ENCODE measurements around the gene CCDC69. TPM values are rescaled to one million over a fixed set of nuclear protein-coding genes. Genes with fewer than 3 reads are reported as not detected.
"Not testable (repeated sequence)": the region's sequence is repeated elsewhere in the genome, so short reads cannot be mapped to it uniquely, and the experiment has no call there.

CCDC69 gene
- total RNA-seq, 1 donor from 2014 or later, result 0.41 TPM

DNA sequence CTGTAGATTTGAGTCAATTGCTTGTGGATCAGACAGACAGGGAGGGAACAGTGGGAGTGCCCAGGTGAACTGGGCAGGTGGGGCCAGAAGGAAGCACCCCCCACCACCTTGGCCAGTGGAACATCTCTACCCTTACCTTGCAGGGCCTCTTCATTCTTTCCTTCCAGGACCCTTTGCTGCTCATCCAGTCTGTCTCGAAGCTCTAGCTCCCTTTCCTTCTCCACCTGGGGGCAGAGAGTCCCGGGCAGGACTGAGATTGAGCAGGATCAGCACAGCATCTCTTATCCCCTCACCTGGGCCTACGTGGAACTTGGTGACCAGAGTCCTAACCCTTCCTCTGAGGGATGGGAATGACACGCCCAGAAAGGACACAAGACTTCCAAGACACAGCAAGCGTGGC, 25.0 kb downstream of the CCDC69 start:
- DNase-seq (ENCODE audit: low spot score in 2 of 2), result no peak
- no peak for FAIRE-seq

DNA sequence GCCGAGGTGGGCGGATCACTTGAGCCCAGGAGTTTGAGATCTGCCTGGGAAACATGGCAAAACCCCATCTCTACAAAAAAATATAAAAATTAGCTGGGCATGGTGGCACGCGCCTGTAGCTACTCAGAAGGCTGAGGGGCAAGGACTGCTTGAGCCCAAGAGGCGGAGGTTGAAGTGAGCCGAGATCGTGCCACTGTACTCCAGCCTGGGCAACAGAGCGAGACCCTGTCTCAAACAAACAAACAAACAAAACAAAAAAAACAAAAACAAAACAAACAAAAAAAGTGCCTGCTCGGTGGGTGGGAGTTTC, 26.6 kb downstream of the CCDC69 start:
- DNase-seq (ENCODE audit: low spot score in 2 of 2); FAIRE-seq: not testable (repeated sequence)

DNA sequence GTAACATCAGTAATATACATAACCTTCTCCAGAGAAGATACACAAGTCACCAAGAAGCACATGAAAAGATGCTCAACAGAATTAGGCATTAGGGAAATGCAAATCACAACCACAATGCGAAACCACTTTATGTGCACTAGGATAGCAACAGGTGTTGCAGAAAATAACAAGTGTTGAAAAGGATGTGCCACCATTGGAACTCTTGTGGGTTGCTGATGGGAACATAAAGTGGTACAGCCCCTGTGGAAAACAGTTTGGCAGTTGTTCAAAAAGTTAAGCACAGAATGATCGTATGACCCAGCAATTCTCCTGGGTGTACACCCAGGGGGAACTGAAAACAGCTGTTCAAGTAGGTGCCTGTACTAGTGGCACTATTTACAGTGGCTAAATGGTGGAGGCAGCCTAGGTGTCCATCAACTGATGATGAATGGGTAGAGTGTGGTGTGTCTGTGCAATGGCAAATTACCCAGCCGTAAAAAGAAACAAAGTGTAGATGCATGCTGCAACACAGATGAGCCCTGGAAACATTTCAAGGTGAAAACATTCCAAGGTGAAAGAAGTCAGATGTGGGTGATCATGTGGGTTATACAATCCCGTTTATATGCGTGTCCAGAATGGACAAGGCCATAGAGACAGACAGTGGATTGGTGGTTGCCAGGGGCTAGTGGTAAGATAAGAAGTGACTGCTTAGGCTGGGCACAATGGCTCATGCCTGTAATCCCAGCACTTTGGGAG, 27.2 kb downstream of the CCDC69 start:
- DNase-seq (ENCODE audit: low spot score in 2 of 2) (no peak), FAIRE-seq (no peak)

DNA sequence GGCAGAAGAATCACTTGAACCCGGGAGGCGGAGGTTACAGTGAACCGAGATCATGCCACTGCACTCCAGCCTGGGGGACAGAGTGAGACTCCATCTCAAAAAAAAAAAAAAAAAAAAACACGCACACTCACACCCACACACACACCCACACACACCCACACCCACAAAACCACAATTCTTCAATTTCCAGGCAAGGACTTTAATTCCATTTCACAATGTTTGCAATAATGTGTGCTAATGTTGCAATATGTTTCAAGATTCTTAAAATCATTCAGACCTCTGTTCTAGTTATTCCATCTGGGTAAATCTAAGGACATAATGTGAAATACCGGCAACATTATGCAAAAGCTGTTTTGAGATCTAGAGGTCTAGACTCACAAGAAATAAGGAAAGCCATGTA, 28.3 kb downstream of the CCDC69 start:
- no peak for DNase-seq (ENCODE audit: low spot score in 2 of 2)
- no peak for FAIRE-seq

DNA sequence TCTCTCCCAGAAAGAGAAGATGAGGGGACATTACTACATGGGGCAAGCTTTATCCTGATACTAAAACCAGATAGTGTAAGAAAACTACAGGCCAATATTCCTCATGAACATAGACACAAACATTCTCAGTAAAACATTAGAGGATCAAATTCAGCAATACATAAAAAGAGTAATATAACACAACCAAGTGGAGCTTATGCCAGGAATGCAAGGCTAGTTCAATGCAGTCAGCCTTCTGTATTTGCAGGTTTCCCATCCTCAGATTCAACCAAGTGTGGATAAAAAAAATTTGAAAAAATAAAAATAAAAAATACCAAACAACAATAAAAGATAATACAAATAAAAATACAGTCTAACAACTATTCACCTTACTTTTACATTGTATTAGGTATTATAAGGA, 31.3 kb downstream of the CCDC69 start:
- FAIRE-seq (no peak), DNase-seq (ENCODE audit: low spot score in 2 of 2) (no peak)

DNA sequence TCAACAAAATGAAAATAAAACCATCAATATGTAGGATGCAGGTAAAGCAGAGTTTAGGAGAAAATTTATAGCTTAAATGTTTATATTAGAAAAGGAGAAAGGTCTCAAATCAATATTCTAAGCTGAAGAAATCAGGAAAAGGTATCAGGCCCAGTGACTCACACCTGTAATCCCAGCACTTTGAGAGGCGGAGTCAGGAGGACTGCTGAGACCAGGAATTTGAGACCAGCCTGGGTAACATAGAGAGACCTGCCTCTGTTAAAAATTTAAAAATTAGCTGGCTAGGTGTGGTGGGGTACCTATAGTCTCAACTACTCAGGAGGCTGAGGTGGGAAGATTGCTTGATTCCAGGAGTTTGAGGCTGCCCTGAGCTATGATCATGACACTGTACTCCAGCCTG, 32.2 kb downstream of the CCDC69 start:
- DNase-seq (ENCODE audit: low spot score in 2 of 2) (no peak), FAIRE-seq (no peak)

DNA sequence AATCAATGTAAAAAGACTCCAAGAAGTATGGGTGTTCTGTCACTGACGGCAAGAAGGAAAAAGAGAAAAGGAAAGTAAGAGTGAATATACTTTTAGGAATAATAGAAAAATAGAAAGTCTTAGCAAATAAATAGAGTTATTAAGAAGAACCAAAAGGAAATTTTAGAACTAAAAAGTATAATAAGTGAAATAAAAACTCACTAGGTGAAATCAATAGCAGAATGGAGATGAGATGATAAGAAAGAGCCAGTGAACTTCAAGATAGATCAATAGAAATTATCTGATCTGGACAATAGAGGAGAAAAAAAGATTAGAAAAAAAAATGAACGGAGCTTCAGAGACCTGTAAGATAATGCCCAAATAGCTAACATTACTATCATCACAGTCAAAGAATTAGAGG, 34.7 kb downstream of the CCDC69 start:
- DNase-seq (ENCODE audit: low spot score in 2 of 2), result no peak
- FAIRE-seq, result no peak

DNA sequence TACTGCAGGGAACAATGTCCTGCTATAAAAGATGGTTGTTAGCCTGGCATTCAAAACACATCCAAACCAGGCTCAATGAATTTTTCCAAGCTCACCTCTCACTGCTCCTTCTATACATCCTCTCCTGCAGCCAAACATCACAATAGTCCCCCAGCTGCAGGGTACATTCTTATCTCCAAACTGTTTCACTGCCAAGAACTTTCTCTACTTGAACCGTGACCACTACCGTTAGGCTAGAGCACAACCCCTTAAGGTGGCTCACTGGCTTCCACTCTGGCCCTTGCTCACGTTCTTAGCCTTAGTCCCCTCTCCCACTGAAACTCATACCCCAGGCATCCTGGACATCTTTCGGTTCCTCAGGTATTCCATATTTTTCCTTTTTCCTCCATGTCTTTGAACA, 37.4 kb downstream of the CCDC69 start:
- DNase-seq (ENCODE audit: low spot score in 2 of 2), result no peak
- no peak for FAIRE-seq

DNA sequence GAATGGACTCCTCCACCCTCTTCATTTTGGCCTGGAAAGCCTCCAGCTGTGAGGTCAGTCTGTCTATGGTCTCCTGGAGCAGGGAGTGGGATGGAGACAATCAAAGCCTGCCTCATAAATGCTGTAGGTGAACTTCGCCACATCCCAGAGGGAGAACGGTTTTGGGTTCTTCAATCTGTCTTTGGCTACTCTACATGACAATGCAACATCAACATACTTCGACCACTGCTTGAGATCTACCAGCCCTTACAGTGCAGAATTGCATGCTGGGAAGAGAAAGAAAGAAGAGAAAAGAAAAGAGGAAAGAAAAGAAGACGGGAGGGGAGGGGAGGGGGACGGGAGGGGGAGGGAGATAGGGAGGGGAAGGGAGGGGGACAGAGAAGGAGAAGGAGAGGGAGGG, 37.8 kb downstream of the CCDC69 start:
- FAIRE-seq (no peak), DNase-seq (ENCODE audit: low spot score in 2 of 2) (no peak)

DNA sequence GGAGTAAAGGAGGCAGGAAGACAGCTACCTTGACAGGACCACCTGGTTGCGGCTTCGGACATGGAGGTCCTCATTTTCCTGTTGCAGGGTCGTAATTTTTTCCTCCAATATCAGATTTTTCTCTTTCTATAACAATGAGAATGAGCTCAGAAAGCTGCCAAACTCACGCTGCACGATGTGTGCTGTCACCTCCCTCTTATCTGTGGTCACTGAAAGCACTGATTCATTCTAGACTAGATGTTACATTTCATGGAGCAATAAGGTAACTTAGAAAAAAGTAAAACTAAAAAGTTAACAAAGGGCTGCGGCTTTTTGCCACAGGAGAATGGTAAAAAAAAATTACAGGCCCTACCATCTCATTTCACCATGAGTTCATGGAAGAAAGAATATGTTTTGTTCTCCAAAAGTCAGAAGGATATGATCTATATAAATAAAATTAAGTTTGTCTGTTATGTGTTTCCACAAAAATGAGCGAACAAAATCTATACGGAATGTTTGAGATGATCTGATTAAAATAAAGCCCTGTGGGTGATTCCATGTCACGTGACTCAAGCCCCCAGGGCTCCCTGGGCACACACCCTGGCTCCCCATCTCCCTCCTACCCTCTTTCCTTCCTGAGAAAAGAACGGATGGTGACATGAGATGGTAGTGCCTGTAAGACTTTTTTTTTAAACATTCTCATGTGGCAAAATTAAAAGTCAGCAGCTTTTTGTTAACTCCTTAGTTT, 39.4 kb downstream of the CCDC69 start:
- no peak for DNase-seq (ENCODE audit: low spot score in 2 of 2)
- FAIRE-seq, result no peak

DNA sequence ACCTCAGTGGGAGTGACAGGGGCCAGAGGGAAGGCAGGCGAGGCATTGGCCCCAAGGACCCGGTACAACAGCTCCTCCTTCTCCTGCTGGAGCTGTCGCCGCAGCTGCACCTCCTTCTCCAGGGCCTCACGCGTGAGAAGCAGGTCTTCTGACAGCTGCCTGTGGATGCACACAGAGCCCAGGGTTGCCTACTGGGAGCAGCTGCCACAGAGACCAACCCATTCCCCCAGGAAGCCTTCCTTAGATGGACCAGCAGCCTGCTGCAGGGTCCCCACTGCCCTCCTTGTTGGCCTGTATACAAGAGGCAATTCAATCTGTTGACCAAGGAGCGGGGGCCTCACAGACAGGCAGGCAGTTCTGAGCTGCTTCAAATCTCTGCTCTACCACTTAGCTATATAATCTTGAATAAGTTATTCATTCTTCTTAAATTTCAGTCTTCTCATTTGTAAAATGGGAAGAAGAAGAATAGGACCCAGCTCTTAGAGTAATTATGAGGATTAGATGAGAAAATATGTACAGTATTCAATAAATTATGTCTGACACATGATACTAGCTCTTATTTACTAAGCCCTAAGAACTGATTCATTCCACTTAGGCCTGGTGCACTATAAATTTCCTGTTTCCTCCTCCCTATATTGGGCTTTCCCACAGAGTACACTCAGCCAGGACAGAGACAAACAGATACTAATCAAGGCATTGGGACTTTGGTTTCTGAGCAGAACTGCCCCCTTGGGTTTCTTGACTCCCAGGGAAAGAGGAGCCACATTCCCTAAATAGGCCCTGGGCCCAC, 40.2 kb downstream of the CCDC69 start:
- FAIRE-seq, result no peak
- DNase-seq (ENCODE audit: low spot score in 2 of 2), result no peak

DNA sequence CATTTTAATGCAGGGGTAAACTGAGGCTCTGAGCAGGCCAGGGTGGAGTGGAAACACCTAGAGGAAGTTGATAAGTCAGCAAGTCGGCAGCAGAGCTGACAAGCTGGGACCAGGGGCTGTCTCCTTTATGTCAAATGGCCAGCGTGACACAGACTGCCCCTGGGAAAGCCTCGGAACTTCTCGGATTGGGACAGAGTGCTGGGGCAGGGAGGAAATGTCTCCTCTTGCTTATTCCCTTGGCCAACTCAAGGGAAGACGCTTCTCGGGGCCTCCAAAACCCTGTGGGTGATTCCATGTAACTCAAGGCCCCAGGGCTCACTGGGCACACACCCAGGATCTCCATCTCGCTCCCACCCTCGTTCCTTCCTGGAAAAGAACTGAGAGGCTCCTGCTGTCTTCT, 40.9 kb downstream of the CCDC69 start:
- DNase-seq (ENCODE audit: low spot score in 2 of 2), result no peak
- no peak for FAIRE-seq

DNA sequence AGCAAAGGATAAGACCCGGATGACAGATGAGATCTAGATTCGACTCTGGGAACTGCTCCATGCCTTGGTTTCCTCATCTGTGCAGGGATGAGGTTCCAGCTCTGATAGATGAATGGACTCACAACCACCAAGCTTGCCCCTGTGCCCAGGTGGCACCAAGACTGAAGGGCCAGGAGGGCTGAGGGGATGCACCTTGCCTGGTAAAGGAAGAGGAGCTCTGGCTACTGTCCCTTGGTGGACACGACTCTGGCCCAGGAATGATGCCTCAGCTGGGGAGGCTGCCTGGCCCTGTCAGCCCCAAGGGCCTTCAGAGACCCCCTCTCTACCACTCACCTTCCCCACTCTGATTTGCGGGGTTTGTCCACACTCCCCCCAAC, 41.4 kb downstream of the CCDC69 start:
- FAIRE-seq (no peak), DNase-seq (ENCODE audit: low spot score in 2 of 2) (no peak)

DNA sequence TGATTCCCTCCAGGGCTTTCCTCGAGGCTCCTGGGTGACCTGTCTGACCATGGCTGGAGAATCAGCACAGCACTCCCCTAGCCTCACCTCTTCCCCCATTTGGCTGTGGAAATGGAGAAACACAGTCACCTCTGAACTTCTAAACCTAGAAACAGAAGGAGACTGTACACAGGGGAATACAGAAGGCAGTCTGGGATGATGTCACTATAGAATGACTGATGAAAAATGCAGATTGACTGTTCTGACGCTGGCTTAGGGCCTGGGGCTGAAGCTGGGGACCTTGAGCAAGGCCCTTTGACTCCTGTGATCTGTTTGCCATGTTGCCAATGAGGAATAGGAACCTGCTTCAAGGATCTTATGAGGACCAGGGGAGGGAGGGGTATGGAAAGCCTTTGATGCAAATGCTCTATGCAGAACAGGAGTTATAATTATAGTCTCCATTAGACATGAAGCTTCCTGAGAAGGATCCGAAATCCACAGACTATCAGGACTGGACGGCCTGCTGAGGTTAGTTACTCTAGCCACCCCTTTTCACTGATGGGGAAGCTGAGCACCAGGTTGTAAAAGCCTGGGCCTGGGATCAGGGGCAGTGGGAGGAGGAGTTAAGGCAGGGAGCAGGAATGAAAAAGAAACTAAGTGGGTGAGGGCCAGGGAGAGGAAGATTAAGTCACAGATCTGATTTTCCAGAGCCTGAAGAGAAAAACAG, 41.9 kb downstream of the CCDC69 start:
- no peak for FAIRE-seq
- DNase-seq (ENCODE audit: low spot score in 2 of 2), result no peak

DNA sequence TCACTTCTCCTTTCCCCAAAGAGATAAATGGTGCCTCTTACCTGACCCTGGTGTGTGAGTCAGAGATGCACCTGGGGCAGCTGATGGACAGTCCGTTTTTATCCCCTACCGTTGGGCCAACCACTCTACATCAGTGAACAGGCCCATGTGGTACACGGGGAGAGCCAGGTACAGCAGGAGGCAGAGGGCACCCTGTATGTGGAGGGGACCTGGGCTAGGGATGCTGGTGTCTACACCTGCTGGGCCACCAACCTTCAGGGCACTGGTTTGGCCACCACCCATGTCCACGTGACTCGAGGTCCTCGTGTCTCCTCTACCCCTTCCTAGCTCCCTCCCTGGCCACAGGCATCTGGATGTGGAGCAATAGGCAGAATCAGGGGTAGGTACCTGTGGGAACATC, 43.6 kb downstream of the CCDC69 start:
- FAIRE-seq, result no peak
- DNase-seq (ENCODE audit: low spot score in 2 of 2), result no peak

DNA sequence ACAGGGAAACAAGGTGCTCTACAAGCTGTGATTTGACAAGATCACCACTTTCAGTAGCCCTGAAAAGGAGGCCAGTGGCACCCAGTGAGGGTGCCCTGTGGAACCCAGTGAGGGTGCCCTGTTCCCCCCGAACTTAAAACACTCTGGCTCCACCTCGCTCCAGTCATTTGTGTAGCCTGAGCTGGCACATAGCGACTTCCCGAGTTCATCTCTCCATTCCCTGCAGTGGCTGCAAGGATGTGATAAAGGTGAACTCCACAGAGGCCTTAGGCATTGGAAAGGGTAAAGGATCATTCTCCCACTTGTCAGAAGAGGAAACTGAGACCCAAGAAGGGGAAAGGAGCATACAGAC, 44.4 kb downstream of the CCDC69 start:
- FAIRE-seq, result no peak
- no peak for DNase-seq (ENCODE audit: low spot score in 2 of 2)

DNA sequence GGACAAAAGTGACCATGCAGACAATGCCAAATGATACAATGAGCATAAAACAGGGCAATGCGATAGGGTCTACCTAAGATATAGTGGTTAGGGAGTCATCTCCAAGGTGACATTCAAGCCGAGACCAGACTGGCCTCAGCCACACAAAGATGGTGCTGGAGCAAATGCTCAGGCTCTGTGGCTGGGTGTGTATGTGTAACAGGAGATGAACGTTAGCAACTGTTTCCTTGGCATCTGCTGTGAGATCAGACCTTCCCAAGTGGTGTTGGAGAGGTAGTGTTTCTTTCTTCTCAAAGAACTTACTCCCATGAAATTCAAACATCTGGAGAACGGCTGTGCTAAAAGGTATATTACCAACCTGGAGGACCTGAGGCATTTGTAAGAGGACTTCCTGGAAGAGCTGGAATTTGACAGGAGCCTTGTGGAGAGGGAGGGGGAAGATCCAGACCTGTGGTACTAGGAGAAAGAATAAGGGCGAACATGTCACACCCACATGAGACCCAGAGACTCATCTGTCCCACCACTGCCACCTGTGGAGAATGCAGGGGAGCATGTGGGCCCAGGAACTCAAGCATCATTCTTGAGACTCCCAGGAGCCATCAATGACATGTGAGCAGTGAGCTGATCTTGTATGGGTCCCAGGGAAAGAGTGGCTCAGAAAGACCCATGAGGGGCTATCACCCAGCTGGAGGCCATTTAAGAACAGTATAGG, 45.0 kb downstream of the CCDC69 start:
- DNase-seq (ENCODE audit: low spot score in 2 of 2), result no peak
- no peak for FAIRE-seq

DNA sequence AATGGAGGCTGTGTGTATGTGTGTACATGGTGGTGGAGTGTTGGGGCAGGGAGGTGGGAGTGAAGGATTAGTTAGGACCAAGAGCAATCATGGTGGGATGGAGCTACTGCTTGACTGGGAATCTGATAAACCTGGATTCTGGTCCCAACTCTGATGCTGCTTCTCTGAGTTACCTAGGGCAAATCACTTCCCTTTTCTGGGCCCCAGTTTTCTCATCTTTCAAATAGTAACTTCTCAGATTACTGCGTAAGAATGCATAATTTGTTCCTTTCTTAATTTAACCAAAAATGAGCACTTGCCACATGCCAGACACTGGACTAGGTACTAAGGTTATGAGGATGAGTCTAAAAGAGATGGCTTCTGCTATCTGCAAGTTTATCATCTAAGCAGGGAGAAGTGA, 45.5 kb downstream of the CCDC69 start:
- DNase-seq (ENCODE audit: low spot score in 2 of 2), result no peak
- no peak for FAIRE-seq

DNA sequence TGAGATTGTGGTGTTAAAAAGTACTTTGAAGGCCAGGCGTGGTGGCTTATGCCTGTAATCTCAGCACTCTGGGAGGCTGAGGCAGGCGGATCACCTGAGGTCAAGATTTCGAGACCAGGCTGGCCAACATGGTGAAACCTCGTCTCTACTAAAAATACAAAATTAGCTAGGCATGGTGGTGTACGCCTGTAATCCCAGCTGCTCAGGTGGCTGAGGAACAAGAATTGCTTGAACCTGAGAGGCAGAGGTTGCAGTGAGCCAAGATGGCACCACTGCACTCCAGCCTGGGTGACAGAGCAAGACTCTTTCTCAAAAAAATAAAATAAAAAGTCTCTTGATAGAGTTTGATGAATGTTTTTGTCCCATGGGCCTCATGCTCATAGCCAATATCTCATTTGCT, 47.6 kb downstream of the CCDC69 start:
- FAIRE-seq, result not testable (repeated sequence)

DNA sequence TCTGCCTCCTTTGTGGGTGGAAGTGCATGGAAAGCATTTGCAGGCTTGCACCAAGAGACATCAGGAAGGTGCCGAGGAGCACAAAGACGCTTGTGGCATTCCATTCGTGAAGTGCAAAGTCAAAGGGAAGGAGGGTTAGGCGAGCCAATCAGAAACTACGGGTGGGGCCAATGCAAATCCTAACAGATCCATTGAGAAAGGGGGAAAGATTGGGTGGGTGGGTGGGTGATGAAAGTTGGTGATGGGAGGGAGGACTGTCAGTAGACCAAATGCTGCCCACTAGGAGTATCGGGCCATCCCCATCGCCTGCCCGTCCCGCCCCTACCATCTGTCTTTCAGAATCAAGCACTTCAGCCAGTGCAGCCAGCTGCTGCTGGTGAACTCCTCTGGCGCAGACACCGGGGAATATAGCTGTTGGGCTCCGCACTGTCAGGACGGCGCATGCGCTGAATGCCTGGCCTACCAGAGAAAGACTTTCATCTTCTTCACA, 49.2 kb downstream of the CCDC69 start:
- FAIRE-seq (no peak), DNase-seq (ENCODE audit: low spot score in 2 of 2) (no peak)

More for the DNA sequence above, 47.6 kb downstream of the CCDC69 start:
- not testable (repeated sequence) for DNase-seq (ENCODE audit: low spot score in 2 of 2)
